Activated CD4-positive, alpha-beta T cell treated with anti-CD3 and anti-CD28 coated beads, Interleukin-10, Interleukin-2, amounts not matched to agents 100 ng/mL and 50 ng/mL, durations not matched to agents 16 hours and 8 hours (primary cell): Measurements from ENCODE around the gene GRM1.

ENCODE experiments used
- DNase-seq: peaks from one replicate; pipeline ENCODE4 v3.0.0-alpha.2; 2020

GRM1 gene

DNA sequence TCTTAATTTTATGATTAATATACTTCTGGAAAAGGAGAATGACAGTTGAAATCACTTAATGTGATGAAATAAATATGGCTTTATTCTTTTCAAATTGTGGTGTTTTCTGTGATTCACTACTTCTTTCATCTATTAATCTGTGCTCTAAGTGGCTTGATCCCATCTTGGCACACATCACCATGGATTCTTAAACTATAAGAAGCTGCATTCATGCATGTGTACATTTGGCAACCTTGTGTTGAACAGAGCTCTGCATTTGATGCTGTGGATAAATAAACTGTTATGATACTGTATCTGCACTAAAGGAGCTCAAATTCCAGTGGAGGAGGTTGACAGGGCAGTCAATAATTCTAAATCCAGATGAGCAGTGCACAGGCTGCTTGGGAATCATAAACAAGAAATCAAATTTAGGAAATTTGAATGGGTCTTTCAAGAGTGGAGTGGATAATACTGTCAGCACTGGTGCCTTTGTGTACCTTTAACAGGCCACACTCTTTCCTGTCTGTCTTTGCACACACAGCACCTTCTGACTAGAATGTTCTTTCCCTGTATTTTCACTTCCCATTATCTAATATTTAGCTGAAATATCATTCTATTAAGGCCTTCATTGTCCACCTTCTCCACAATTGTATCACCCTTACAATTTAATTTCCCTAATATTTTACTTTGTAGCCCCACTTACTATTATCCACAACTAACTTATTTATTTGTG, 252.9 kb downstream of the GRM1 start:
- DNase-seq = no peak

GRCh38 chr6:146282837-146283236, 254.0 kb downstream of the GRM1 start:
- no peak for DNase-seq

DNA sequence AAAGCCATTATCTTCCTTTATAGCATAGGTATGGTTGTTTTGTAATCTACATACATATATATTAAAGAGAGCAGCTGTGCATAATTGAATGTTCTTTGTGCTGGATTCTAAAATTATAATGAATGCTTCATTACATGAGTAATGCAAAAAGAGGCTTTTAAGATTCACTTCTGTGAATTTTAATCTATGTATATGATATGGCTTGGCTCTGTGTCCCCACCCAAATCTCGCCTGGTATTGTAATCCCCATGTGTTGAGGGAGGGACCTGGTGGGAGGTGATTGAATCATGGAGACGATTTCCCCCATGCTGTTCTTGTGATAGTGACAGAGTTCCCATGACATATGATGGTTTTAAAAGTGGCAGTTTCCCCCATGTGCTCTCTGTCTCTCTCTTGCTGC, 255.4 kb downstream of the GRM1 start:
- no peak for DNase-seq

- no peak for DNase-seq
Observed at GRCh38 chr6:146286961-146287360, 258.1 kb downstream of the GRM1 start.

DNA sequence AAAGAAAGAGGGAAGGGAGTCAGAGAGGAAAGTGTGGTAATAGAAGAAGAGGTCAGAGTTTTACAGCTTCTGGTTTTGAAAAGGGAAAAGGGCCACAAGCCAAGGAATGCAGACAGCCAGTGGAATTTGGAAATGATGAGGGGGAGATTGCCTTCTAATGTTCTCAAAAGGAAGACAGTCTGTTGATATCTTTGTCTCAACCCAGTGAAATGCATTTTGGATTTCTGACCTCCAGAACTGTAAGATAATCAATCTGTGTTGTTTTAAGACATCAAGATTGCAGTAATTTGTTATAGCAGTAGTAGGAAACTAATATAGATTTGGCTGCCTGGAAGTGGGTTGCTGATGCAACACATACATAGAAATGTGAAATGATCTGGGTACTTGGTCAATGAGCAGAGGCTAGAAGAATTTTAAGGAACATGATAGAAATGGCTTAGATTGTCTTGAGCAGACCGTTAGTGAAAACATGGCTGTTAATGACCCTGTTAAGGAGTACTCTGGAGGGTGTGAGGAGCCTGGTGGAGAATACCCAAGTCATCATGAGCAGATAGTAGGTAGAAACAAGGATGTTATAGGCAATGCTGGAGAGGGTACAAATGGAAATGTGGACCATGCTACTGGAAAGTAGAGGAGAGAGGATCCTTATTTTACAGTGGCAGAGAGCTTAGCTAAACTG, 259.0 kb downstream of the GRM1 start:
- DNase-seq = no peak

DNA sequence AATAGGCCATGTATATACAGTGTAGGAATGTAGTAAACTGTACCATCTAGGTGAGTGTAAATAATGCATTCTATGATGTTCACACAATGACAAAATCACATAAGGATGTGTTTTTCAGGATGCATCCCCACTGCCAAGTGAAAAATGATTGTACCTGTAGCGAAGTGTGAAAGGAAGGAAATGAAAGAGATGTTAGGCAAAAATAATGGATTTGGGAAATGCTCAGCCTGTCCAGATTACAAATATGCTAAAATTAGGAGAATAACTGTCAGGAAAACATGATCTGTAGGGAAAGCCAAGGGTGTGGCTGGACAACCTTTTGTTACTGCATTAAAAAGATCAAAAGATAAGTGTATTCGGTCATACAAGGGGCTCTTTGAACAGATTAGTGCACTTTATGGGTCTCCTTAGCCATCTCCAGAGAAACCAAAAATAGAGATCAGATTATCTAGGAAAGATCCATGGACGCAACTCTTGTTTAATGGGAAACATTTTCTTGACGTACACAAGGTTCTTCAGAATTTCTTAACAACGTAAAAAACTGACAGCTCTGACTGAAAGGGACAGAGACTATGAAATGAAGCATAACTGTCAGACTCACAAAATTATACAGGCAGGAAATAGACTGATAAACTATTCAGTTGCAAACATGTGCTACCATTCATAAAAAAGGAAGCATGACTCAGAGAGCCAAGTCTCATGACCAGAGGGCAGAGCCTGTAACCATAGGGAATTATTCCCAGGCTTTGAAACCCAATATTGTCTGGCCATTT, 261.1 kb downstream of the GRM1 start:
- no peak for DNase-seq

DNA sequence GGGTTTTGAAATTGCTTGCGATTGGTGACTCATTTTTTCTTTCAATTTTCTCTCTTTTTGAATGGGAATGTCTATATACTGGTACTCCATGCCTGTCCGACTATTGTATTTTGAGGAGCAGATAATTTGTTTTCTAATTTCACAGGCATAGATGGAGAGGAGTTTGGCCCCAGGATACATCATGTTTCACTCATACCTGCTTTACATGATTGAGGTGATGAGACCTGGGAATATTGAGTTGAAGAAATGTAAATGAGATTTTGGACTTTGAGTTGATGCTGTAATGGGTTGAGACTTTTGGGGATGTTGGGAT, 261.7 kb downstream of the GRM1 start:
- no peak for DNase-seq

DNA sequence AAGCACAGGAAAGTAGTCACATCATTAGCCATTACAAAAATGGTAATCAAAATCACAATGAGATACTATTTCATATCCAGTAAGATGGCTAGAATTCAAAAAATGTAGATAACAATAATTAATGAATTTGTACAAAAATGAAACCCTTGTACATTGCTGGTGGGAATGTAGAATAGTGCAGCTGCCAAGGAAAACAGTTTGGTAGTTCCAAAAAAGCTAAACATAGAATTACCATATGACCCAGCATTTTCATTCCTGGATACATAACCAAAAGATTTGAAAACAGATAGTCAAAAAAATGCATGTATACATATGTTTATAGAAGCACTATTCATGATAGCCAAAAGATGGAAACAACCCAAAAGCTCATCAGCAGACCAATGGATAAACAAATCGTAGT, 263.6 kb downstream of the GRM1 start:
- no peak for DNase-seq

GRCh38 chr6:146295695-146296094, 266.8 kb downstream of the GRM1 start:
- no peak for DNase-seq

DNA sequence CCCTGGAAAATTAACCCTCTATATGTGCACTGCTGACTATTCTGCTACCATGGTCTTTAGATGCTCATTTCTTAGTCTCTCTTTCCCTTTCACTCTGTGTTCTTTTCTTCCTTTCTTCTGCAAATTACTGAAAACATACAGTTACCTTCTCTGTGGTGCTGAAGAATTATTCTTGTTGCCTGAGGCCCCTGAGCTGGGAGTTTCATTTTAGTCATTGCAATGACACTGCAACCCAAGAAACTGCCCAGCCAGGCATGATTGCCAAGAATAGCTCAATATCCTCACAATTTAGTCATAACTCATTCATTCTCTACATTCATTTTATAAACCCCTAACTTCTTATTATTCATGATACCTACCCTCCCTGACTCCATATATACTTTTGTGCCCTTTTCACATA, 269.0 kb downstream of the GRM1 start:
- DNase-seq = no peak

GRCh38 chr6:146300521-146300920, 271.7 kb downstream of the GRM1 start:
- no peak for DNase-seq

DNA sequence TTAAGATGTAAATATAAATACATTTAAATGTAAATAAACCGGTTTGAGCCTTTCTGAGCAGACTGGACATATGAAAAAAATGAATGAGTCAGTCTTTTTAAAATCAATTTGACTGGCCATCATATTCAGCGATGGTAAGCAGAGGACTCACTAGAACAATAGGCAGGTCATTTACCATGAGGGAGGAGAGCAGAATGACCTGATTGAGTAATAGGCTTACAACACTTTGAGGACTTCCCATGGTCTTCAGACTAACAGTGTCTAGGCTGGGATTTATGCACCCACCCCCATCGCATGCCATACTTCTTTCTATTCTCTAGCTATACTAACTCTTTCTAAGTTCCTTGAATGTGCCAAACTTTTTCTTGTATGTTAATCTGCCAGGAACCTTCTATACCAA, 272.9 kb downstream of the GRM1 start:
- DNase-seq = no peak

DNA sequence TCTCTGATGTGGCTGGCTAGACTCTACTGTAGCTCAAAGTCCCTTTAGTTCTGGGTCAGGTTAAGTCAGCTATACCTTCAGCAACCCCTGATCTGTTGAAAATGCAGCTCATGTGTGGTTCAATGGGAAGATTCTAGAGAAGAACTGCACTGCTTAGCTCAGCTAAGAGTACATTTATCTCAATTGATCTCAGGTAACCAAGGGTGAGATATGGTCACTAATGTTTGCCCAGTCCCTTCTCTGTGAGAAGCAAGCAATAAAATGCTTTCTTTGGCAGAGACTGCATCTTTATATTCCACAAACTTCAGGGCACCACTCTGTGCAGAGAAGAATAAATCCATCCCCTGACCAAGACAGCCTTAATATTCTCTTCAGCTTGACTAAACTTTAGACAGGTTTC, 274.1 kb downstream of the GRM1 start:
- no peak for DNase-seq

GRCh38 chr6:146304181-146304580, 275.3 kb downstream of the GRM1 start:
- no peak for DNase-seq

DNA sequence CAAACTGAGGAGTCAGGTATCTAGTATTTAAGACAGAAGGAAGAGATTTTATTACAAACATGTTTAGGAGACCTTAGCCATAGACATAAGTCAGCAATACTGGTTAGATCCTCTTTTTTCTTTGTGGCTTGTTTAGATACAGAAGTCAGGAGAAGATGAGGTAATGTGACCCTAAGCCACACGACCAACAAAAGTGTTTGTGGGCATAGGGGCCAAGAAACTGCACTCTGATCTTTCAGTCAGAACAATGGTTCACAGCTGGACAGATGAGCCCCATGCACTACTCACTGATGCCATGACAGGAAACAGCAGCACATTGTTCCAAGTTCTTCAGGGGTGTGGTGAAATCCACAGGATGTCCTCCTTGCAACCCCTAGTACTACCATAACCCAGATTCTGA, 276.2 kb downstream of the GRM1 start:
- DNase-seq = no peak

DNA sequence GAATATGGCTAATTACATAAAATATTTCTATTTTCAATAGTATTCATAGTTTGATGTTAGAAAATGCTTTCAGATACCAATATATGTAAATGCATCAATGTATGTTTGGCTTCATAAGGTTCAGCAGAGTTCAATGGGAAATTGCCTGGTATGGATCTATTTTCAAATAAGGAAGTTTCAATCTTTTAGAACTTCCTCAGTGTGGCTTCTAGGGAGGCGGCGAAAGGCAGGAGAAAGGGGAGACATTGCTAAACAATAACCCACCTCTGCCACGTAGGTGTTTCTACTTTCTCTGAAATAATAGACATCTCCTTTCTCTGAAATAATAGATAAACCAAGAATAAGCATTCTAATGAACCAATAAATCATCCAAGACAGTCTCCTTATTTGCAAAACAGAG, 277.1 kb downstream of the GRM1 start:
- DNase-seq = no peak

- no peak for DNase-seq
Observed at GRCh38 chr6:146310628-146311027, 281.8 kb downstream of the GRM1 start.

- DNase-seq = no peak
Observed at GRCh38 chr6:146311079-146311478, 282.2 kb downstream of the GRM1 start.

DNA sequence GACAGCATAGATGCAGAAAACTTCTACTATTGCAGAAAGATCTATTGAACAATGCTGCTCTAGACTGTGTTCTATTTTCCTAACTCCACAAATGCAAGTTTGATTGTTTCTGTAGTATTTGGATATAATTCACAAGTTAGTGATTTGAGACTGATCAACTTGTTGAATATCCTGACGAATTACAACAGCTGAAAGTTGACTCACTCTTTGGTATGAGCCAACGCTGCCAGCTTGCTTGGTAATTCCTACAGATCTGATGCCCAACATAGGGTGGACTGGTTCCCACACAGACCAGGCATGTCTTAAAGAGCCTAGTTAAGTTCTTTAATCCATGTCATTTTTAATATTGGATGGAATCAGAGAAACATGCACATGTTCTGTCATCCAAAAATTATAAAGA, 283.7 kb downstream of the GRM1 start:
- DNase-seq = no peak

GRCh38 chr6:146315381-146316174, 286.7 kb downstream of the GRM1 start:
- DNase-seq = no peak

- DNase-seq = no peak
Observed at GRCh38 chr6:146316175-146316495, 287.3 kb downstream of the GRM1 start.

DNA sequence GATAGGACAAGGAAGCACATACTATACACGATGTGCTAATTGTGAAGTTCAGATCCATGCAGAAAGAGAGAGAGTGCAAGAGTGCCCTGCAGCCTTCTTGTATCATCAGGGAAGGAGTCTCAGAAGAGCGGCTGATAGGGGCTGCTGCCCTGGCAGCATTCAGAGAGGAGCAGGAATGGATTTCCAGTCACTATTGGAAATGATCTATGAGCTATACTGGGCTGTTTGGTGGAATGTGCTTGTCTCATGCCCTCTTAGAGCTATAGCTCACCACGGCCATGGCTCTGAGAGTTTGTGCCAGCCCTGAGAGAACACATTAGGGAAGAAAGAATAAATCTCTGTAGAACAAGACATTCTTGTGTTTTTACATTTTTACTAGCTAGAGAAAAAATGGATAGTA, 302.2 kb downstream of the GRM1 start:
- DNase-seq = no peak

DNA sequence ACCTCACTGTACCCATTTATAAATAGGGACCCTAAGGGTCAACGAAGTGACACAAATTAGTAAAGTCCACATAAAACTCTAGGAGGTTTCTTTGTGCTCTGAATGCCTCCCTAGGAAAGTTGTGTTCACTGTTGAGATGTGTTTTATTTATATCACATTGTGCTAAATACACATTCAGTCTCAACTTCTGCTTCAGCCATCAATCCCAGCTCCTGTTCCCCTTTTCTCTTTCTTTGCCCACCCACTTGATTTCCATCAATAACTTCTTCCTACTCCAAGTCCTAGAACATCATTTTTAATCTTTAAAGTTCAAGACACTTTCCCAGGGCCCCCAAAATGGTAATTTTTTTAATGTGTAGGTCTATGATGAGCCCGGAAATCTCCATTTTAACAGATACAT, 306.5 kb downstream of the GRM1 start:
- no peak for DNase-seq

DNA sequence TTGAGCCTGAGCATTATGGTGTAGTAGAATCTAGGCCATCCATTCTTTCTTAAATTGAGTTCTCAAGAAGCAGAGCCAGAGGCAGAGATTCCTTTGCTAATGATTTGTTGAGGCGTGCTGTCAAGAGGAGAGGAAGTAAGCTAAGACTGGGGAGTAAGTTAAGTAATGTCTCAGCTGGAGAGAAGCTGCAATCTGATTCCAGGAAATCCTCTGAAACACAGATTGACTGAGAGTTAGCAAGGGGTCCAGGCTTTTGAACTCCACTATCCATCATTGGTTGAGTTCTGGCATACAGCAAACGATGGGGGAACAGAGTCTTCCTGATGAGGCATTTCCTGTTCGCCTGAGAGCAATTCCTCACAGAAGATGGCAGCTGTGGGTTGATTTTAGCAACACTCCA, 307.3 kb downstream of the GRM1 start:
- DNase-seq = no peak
